Muscle of arm (tissue), 12 donors: Measurements from ENCODE around the gene USP6NL. TPM values are rescaled to one million over a fixed set of nuclear protein-coding genes. Genes with fewer than 3 reads are reported as not detected.

Source experiments
- DNase-seq: peaks from one replicate; pipeline ENCODE4 v3.0.0-alpha.2; 2013
- polyA plus RNA-seq, 12 donors: library from polyadenylated mRNA; unstranded; fragments of 120-200 nt; gene quantifications; one replicate each; pipeline ENCODE4 v1.2.1, GENCODE V29; 2013; ENCODE audit not compliant: insufficient read length in 12 of 12

Gene USP6NL
- polyA plus RNA-seq, 12 donors: 8.2 to 17.9 (median 10.1) TPM; not detected in 1

GRCh38 chr10:11482306-11482705 lies 129.1 kb downstream of the USP6NL start:
- DNase-seq: no peak

GRCh38 chr10:11480687-11481086 lies 130.8 kb downstream of the USP6NL start:
- DNase-seq: no peak

- no peak for DNase-seq
Observed at GRCh38 chr10:11479300-11479699, 132.2 kb downstream of the USP6NL start.

DNA sequence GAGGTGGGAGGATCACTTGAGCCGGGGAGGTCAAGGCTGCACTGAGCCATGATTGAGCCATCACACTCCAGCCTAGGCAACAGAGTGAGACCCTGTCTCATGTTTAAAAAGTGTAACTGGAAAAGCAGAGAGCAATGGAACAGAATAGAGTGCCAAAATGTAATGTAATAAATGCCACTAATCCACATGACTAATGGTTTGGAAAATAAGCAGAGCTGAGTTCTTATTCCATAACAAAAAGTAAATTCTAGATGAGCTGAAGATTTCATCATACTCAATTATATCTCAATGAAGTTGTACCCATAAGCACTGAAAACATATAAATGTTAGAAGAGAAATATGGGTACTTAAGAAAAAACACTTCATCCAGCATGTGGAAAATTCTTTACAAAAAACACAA lies 132.6 kb downstream of the USP6NL start:
- no peak for DNase-seq

DNA sequence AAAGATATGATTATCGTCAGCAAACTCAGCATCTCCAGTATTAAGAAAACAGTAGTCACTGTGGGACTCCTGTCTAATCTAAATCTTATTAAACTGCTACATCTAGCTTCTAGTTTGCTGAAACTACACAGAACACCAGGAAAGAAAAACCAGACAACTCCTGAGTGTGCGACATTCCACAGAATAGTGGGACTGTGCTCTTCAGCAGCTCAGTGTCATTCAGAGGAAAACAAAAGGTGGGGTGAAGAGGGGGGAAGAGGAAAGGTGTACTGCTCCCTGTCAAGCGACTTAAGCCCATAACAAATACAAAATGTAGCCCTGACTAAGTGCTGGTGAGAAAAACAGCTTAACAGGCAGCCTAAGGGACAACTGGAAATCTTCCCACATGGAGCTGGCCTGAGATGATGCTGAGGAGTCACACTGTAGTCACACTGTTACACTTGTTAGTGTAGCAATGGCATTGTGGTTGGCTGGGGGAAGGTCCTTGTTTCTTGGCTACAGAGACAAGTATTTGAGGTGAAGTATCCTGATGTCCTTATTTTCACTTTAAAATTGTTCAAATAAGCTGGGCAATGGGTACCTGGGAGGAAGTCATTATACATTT lies 135.5 kb downstream of the USP6NL start:
- no peak for DNase-seq

GRCh38 chr10:11473128-11473760 lies 138.2 kb downstream of the USP6NL start:
- DNase-seq: no peak

- peak; percentile 59 for DNase-seq
Observed at GRCh38 chr10:11472158-11472753, 139.2 kb downstream of the USP6NL start.

DNA sequence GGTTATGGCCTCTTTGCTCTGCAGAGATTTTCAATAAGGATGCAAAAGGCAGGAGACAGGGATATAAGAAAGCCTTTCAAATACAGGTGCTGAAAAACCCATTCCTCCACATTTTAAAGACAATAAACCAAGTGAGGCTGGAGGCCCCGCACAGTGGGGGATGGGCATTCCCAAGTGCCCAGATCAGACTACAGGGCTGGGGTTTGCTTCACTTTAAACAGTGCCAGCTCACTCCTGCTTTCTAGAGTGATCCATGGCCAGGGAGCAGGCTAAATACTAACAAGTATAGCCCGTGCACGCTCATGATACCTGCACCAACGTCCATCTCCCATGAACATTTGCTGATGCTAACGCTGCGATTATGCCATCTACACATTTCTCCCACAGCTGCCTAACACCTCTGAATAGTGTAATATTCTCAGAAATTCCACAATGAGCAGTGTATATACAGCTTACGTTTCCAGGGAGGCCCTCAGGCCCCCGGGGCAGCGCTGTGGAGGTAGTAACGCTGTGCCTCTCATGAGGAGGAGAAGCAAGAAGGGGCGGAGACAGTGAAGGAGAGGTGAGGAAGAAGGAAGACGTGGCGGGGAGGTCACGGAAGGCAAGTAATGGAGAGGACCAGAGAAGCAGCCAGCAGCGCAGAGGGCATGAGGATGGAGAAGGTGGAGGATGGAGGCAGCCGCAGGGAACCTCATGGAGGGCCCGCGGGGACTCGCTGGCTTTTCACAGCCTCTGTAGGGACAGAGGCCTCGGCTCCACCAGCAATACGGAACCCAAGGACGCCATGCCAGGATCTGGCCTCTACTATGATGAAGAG lies 141.7 kb downstream of the USP6NL start:
- DNase-seq: no peak

GRCh38 chr10:11468126-11468742 lies 143.2 kb downstream of the USP6NL start:
- no peak for DNase-seq

GRCh38 chr10:11465406-11465805 lies 146.0 kb downstream of the USP6NL start:
- DNase-seq: no peak

- no peak for DNase-seq
Observed at GRCh38 chr10:11463111-11463510, 148.3 kb downstream of the USP6NL start.

GRCh38 chr10:11462071-11462470 lies 149.4 kb downstream of the USP6NL start:
- DNase-seq: no peak

DNA sequence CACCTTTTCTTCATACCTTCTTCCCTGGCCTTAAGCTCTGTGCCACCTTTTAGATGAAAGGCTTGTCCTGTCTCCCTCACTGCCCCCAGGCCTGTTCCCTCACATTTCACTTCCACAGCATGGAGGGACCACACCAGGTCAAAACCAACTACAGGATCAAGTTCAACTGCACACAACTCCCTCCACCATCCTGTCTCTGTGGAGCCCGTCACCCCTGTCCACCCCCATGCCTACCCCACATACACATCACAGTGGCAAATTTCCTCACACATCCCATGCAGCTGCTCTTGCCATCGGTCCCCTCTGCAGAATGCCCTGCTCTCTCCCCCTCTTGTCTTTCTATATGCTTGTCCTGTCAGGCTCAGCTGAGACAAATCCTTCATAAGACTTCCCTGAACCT lies 154.1 kb downstream of the USP6NL start:
- DNase-seq: no peak

- DNase-seq: no peak
Observed at GRCh38 chr10:11454958-11455566, 156.4 kb downstream of the USP6NL start.

DNA sequence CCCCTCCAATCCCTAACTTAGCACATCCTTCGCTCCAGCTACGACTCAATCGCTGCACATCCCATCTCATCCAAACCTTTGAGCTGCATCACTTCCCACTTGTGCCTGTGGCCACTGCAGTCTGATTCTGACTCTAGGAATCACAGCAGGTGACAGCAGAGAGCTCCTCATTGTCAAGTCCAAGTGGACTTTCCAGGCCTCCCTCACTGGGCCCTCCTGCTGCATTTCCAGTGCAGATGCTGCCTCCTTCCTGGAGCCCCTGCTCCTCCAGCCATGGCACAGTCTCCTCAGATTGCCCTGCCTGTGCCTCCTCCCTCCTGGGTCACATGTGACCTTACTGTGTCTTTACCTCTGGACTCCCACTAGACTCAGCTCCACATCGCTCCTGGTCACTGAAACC lies 157.3 kb downstream of the USP6NL start:
- DNase-seq: no peak

- DNase-seq: no peak
Observed at GRCh38 chr10:11451640-11452260, 159.7 kb downstream of the USP6NL start.

- DNase-seq: no peak
Observed at GRCh38 chr10:11450427-11450826, 161.0 kb downstream of the USP6NL start.

- no peak for DNase-seq
Observed at GRCh38 chr10:11449761-11450160, 161.7 kb downstream of the USP6NL start.

GRCh38 chr10:11448545-11449244 lies 162.8 kb downstream of the USP6NL start:
- no peak for DNase-seq

GRCh38 chr10:11448190-11448544 lies 163.3 kb downstream of the USP6NL start:
- DNase-seq: no peak

GRCh38 chr10:11447586-11447985 lies 163.9 kb downstream of the USP6NL start:
- DNase-seq: no peak
